ENCODE results near the gene ATP11A.

Gene ATP11A

DNA sequence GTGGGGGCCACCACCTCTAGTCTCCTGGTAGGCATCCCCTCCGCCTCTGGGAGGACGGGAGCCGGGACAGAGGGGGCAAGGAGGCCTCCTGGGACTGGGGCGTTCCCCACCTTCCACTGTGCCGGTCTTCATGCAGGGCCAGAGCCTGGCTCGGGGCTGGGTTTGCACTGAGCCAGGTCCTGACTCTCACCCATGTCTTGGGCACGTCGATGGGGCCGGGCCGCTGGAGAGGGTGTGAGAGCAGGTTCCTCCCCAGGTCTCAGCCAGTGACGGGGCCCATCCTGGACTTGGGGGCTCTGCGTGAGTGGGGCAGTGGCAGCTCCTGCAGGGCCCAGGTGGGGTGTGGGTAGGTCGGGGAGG is 26.6 kb downstream of the ATP11A start:
- H3K36me3 ChIP-seq (ENCODE audit: control insufficient read depth, insufficient read depth, low read length) = no peaks in the 10 kb centered on the region
- H3K4me1 ChIP-seq (ENCODE audit: control insufficient read depth, insufficient read depth, low read length) = peaks cover 25% of the 10 kb centered on the region
- H3K4me3 ChIP-seq (ENCODE audit: insufficient read depth, low read depth, low read length) = no peak overlapping the region
- H3K9me3 ChIP-seq (ENCODE audit: control insufficient read depth, low read length) = no peaks in the 10 kb centered on the region
- H3K27ac ChIP-seq (ENCODE audit: insufficient read depth, low read depth, low read length, poor library complexity, severe bottlenecking) = no peak overlapping the region
- no peaks in the 10 kb centered on the region for H3K27me3 ChIP-seq (ENCODE audit: control insufficient read depth, insufficient read depth, low read length, poor library complexity, severe bottlenecking)
- WGBS, 2 experiments = 95% methylated on average over 13 of the region's 13 CpGs

DNA sequence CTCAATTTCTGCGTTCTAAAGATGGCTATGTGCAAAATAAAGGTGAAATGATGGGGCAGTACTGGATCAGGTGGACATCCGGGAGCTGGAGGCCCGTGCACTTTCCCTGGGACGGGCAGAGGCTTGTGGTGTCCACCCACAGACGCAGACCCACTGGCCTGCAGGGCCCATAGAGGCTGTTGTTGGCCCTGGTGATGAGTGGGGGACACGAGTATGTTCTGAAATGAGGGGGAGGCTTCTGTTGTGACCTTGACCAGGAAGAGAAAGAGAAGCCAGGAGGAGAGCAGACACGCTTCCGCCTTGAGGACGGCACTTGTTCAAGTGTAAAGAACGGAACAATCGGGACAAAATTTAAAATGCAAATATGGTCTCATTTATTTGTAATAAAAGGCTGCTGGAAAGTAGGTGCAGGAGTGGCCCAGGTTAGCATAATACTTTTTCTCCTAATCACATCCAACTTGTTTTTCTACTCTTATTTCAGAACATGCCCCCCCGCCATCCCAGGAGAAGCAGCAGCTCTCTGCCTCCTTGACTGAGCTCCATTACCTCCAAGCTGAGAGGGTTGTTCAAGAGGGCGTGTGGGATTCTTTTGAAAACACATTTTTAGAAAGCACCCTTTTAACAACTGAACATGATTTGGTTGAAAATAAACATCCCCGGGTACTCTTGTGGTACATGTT is 27.1 kb downstream of the ATP11A start:
- Histone ChIP-seq H3K27me3 (ENCODE audit: control insufficient read depth, insufficient read depth, low read length, poor library complexity, severe bottlenecking) (no peaks in the 10 kb centered on the region), H3K27ac (ENCODE audit: insufficient read depth, low read depth, low read length, poor library complexity, severe bottlenecking) (no peak overlapping the region), H3K4me3 (ENCODE audit: insufficient read depth, low read depth, low read length) (no peak overlapping the region), H3K4me1 (ENCODE audit: control insufficient read depth, insufficient read depth, low read length) (peaks cover 20% of the 10 kb centered on the region), H3K36me3 (ENCODE audit: control insufficient read depth, insufficient read depth, low read length) (no peaks in the 10 kb centered on the region), H3K9me3 (ENCODE audit: control insufficient read depth, low read length) (no peaks in the 10 kb centered on the region)
- 95% methylated on average over 12 to 14 of the region's 14 CpGs for WGBS, 2 experiments

DNA sequence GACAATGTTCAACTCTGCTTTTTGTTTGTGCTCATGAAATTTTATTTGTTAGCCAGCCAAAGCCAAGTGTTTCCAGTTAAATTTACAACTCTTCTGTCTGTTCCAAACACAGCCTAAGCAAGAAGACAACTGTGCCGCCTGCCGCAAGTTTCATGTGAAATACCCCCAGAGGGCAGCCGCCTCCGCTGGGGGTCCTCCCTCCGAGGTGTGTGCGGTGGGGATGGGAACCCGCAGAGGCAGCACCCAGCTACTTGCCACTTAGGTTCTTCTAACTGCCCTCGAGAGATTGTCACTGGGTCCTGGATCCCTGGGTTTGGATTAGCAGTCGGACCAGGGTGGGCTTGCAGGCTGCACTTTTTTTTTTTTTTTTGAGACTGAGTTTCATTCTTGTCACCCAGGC is 28.5 kb downstream of the ATP11A start:
- H3K4me3 ChIP-seq (ENCODE audit: insufficient read depth, low read depth, low read length) = no peak overlapping the region
- no peaks in the 10 kb centered on the region for H3K27me3 ChIP-seq (ENCODE audit: control insufficient read depth, insufficient read depth, low read length, poor library complexity, severe bottlenecking)
- H3K9me3 ChIP-seq (ENCODE audit: control insufficient read depth, low read length) = no peaks in the 10 kb centered on the region
- 92 to 93% methylated on average over 9 of the region's 9 CpGs for WGBS, 2 experiments
- H3K27ac ChIP-seq (ENCODE audit: insufficient read depth, low read depth, low read length, poor library complexity, severe bottlenecking) = no peak overlapping the region
- H3K36me3 ChIP-seq (ENCODE audit: control insufficient read depth, insufficient read depth, low read length) = no peaks in the 10 kb centered on the region
- H3K4me1 ChIP-seq (ENCODE audit: control insufficient read depth, insufficient read depth, low read length) = peaks cover 9% of the 10 kb centered on the region

DNA sequence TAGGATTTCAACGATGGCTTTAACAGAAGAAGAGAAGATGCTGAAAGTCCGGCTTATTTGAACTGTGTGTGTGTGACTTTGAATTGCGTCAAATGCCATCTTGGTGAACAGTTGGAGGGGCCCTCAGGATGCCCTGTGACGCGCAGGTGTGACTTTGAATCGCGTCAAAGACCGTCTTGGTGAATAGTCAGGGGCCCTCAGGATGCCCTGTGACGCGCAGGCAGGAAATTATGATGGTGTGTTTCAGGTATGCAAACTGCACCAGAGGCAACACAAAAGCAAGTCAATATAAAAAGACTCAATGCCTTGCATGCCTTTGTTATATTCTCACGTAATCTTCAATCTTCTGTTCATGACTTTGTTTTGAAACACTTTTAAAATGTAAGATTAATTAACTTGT is 29.2 kb downstream of the ATP11A start:
- Histone ChIP-seq H3K4me1 (ENCODE audit: control insufficient read depth, insufficient read depth, low read length) (peaks cover 2% of the 10 kb centered on the region), H3K36me3 (ENCODE audit: control insufficient read depth, insufficient read depth, low read length) (no peaks in the 10 kb centered on the region), H3K27me3 (ENCODE audit: control insufficient read depth, insufficient read depth, low read length, poor library complexity, severe bottlenecking) (no peaks in the 10 kb centered on the region), H3K9me3 (ENCODE audit: control insufficient read depth, low read length) (no peaks in the 10 kb centered on the region), H3K27ac (ENCODE audit: insufficient read depth, low read depth, low read length, poor library complexity, severe bottlenecking) (no peak overlapping the region), H3K4me3 (ENCODE audit: insufficient read depth, low read depth, low read length) (no peak overlapping the region)
- 90 to 91% methylated on average over 10 to 11 of the region's 11 CpGs for WGBS, 2 experiments

DNA sequence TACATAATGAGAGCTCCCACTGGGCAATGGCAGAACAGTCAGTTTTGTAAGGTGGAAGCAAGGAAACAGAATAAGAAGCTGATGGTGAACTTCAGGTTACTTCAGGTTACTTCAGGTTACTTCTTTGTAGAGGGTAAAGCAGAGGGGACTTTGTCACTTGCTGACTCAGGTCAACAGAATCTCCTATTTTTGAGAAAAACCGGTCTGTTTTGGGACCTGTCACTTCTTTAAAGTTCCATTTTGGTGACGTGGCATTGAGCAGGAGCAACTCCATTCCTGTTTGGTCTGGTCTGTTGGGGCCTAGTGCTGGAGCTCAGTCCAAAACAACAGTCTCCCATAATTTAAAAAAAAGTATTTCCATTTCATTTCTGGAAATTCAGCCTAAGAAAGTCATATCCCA is 29.7 kb downstream of the ATP11A start:
- no peaks in the 10 kb centered on the region for H3K9me3 ChIP-seq (ENCODE audit: control insufficient read depth, low read length)
- H3K27ac ChIP-seq (ENCODE audit: insufficient read depth, low read depth, low read length, poor library complexity, severe bottlenecking) = no peak overlapping the region
- H3K36me3 ChIP-seq (ENCODE audit: control insufficient read depth, insufficient read depth, low read length) = no peaks in the 10 kb centered on the region
- H3K4me1 ChIP-seq (ENCODE audit: control insufficient read depth, insufficient read depth, low read length) = no peaks in the 10 kb centered on the region
- H3K4me3 ChIP-seq (ENCODE audit: insufficient read depth, low read depth, low read length) = no peak overlapping the region
- H3K27me3 ChIP-seq (ENCODE audit: control insufficient read depth, insufficient read depth, low read length, poor library complexity, severe bottlenecking) = no peaks in the 10 kb centered on the region
- WGBS, 2 experiments = 91 to 96% methylated on average over 2 of the region's 2 CpGs

DNA sequence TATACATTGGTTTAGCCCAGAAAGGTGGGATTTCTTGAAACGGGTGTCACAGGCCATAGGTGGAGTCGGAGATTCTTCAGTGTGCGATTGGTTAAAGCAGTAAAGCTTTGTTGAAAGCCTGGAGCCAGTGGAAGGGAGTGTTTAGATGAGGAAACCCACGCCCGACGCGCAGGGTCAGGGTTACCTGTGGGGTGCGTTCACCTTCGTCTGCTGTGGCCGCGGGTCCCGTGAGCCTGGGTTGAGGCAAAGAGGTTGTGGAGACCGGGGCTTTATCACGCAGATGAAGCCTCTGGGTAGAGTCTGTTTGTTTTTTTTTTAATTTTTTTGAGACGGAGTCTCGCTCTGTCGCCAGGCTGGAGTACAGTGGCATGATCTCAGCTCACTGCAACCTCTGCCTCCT is 30.4 kb downstream of the ATP11A start:
- no peaks in the 10 kb centered on the region for H3K36me3 ChIP-seq (ENCODE audit: control insufficient read depth, insufficient read depth, low read length)
- WGBS, 2 experiments = 91 to 96% methylated on average over 17 of the region's 17 CpGs
- H3K27ac ChIP-seq (ENCODE audit: insufficient read depth, low read depth, low read length, poor library complexity, severe bottlenecking) = no peak overlapping the region
- no peak overlapping the region for H3K4me3 ChIP-seq (ENCODE audit: insufficient read depth, low read depth, low read length)
- no peaks in the 10 kb centered on the region for H3K9me3 ChIP-seq (ENCODE audit: control insufficient read depth, low read length)
- no peaks in the 10 kb centered on the region for H3K27me3 ChIP-seq (ENCODE audit: control insufficient read depth, insufficient read depth, low read length, poor library complexity, severe bottlenecking)
- H3K4me1 ChIP-seq (ENCODE audit: control insufficient read depth, insufficient read depth, low read length) = peaks cover 3% of the 10 kb centered on the region

DNA sequence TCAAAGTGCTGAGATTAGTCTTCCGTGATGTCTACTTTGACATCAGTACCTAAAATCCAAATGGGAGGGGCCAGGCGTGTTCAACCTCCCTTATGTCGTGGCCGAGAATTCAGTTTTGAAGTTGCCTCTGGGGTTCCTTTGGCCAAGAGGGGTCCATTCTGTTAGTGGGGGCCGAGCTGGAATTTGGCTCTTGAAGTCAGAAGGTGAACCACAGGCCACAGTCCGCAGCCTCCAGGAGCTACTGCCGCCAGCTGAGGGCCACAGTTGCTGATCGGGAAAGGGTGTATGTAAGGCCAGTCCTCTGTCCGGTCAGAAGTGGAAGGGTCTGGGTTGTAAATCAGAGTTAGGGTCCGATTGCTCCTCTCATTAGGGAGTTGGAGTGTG is 31.0 kb downstream of the ATP11A start:
- Histone ChIP-seq H3K9me3 (ENCODE audit: control insufficient read depth, low read length) (no peaks in the 10 kb centered on the region), H3K27me3 (ENCODE audit: control insufficient read depth, insufficient read depth, low read length, poor library complexity, severe bottlenecking) (no peaks in the 10 kb centered on the region), H3K4me1 (ENCODE audit: control insufficient read depth, insufficient read depth, low read length) (peaks cover 8% of the 10 kb centered on the region), H3K4me3 (ENCODE audit: insufficient read depth, low read depth, low read length) (no peak overlapping the region), H3K27ac (ENCODE audit: insufficient read depth, low read depth, low read length, poor library complexity, severe bottlenecking) (no peak overlapping the region), H3K36me3 (ENCODE audit: control insufficient read depth, insufficient read depth, low read length) (no peaks in the 10 kb centered on the region)
- WGBS, 2 experiments = 94% methylated on average over 10 of the region's 10 CpGs

DNA sequence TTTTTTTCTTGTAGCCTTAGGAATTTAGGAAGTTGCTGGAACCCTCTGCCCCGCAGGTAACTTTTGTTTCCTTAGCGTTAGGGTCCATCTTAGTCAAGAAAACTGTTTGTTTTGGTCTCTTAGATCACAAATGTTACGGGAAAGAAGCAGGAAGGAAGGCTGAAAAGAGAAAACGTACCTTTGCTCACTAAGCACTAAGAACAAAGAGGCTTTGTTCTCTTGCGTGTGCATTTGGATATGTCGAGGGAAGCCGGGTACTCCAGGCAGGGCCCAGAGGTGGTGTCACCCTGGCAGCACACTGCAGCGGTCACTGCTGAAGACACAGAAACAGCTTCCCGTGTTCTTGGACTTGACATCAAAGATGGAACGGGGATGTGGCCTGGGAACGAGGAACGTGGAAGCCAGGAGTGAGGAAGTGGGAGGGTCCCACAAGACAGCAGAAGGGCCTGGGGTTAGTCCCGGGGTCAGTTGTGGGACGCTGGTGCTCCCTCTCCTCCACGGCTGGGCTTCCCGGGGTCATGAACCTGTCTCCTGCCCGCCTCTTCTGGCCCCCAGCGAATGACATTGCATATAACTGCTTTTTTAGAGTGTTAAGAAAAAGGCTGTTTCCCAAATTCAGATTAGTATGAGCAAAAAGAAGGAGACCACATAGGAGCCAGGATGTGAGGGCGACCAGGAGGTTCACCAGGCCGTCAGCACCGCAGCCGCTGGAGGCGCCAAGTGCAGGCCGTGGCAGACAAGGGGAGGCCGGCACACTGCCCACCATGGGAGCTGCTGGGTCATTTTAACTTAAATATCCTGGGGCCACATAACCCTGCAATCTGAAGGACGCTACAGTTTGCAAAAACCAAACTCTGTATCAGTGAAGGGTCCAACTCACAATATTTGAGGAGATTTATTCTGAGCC is 31.6 kb downstream of the ATP11A start:
- no peaks in the 10 kb centered on the region for H3K36me3 ChIP-seq (ENCODE audit: control insufficient read depth, insufficient read depth, low read length)
- peaks cover 11% of the 10 kb centered on the region for H3K4me1 ChIP-seq (ENCODE audit: control insufficient read depth, insufficient read depth, low read length)
- no peak overlapping the region for H3K4me3 ChIP-seq (ENCODE audit: insufficient read depth, low read depth, low read length)
- H3K27ac ChIP-seq (ENCODE audit: insufficient read depth, low read depth, low read length, poor library complexity, severe bottlenecking) = no peak overlapping the region
- H3K9me3 ChIP-seq (ENCODE audit: control insufficient read depth, low read length) = no peaks in the 10 kb centered on the region
- WGBS, 2 experiments = 92 to 93% methylated on average over 26 of the region's 26 CpGs
- H3K27me3 ChIP-seq (ENCODE audit: control insufficient read depth, insufficient read depth, low read length, poor library complexity, severe bottlenecking) = no peaks in the 10 kb centered on the region

DNA sequence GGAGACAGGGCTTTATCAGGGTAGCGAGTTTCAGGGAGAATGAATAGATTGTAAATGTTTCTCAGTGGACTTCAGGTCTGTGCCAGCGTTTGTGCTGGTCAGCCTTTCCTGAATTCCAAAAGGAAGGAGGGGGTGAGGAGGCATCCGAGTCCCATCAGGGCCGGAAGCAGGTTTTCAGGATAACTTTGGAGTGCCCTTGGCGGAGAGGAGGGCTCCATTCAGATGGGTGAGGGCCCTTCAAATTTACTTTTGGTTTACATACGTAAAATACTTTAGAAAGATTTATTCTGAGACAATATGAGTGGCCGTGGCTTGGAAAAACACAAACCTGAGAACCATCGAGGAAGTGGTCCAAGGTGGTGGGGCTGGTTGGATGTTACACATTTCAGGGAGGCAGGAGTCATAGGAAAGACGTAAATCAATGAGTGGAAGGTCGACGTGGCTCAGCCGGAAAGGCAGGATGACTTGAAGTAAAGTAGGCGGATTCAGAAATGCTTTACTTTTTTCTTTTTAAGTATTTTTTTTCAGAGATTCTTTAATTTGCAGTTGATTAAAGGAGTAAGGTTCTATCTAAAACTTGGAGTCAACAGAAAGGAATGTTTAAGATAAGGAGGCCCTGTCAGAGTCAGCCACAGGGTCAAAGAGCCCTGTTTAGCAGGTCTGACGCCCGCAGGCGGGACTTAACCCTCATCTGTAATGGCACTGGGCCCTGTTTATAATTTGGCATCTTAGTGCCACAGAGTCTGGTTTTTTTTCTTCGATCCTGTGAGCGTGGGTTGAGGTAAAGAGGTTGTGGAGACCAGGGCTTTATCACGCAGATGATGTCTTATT is 32.8 kb downstream of the ATP11A start:
- H3K27ac ChIP-seq (ENCODE audit: insufficient read depth, low read depth, low read length, poor library complexity, severe bottlenecking) = no peak overlapping the region
- peaks cover 11% of the 10 kb centered on the region for H3K4me1 ChIP-seq (ENCODE audit: control insufficient read depth, insufficient read depth, low read length)
- no peaks in the 10 kb centered on the region for H3K36me3 ChIP-seq (ENCODE audit: control insufficient read depth, insufficient read depth, low read length)
- no peaks in the 10 kb centered on the region for H3K27me3 ChIP-seq (ENCODE audit: control insufficient read depth, insufficient read depth, low read length, poor library complexity, severe bottlenecking)
- H3K4me3 ChIP-seq (ENCODE audit: insufficient read depth, low read depth, low read length) = no peak overlapping the region
- no peaks in the 10 kb centered on the region for H3K9me3 ChIP-seq (ENCODE audit: control insufficient read depth, low read length)
- 92% methylated on average over 18 of the region's 19 CpGs for WGBS, 2 experiments

DNA sequence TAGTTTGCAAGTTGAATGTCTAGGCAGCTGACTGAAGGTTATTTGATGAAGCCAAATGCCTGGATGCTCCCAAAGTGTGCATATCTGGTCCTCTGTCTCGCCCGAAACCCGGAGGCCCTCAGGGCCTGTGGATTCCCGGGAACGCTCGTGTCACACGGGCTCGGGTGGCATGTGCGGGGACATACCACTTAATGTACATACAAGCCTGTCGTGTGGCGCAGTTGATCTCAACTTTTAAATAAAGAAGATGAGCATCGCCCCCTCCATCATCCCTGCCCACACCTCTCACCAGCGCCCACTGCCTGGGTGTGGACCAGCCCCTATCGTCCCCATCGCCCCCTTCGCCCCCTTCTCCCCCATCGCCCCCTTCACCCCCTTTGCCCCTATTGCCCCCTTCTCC is 33.9 kb downstream of the ATP11A start:
- Histone ChIP-seq H3K4me3 (ENCODE audit: insufficient read depth, low read depth, low read length) (no peak overlapping the region), H3K4me1 (ENCODE audit: control insufficient read depth, insufficient read depth, low read length) (peaks cover 11% of the 10 kb centered on the region), H3K27me3 (ENCODE audit: control insufficient read depth, insufficient read depth, low read length, poor library complexity, severe bottlenecking) (no peaks in the 10 kb centered on the region), H3K9me3 (ENCODE audit: control insufficient read depth, low read length) (no peaks in the 10 kb centered on the region), H3K36me3 (ENCODE audit: control insufficient read depth, insufficient read depth, low read length) (no peaks in the 10 kb centered on the region), H3K27ac (ENCODE audit: insufficient read depth, low read depth, low read length, poor library complexity, severe bottlenecking) (no peak overlapping the region)
- WGBS, 2 experiments = 95 to 98% methylated on average over 14 of the region's 17 CpGs
